ENCODE measurements around the gene SYNGAP1.
"Not testable (repeated sequence)": the region's sequence is repeated elsewhere in the genome, so short reads cannot be mapped to it uniquely, and the experiment has no call there.

The SYNGAP1 gene

GRCh38 chr6:33483678-33484077 is 63.8 kb downstream of the SYNGAP1 start:
- ATAC-seq = no peak

GRCh38 chr6:33484673-33485262 is 64.9 kb downstream of the SYNGAP1 start:
- ATAC-seq = not testable (repeated sequence)

- ATAC-seq = not testable (repeated sequence)
Observed at GRCh38 chr6:33485680-33486079, 65.8 kb downstream of the SYNGAP1 start.

GRCh38 chr6:33488339-33488738 is 68.5 kb downstream of the SYNGAP1 start:
- no peak for ATAC-seq

- ATAC-seq = no peak
Observed at GRCh38 chr6:33490198-33490597, 70.3 kb downstream of the SYNGAP1 start.

- no peak for ATAC-seq
Observed at GRCh38 chr6:33490621-33491020, 70.8 kb downstream of the SYNGAP1 start.

- ATAC-seq = no peak
Observed at GRCh38 chr6:33492093-33492492, 72.2 kb downstream of the SYNGAP1 start.

GRCh38 chr6:33497157-33497556 is 77.3 kb downstream of the SYNGAP1 start:
- no peak for ATAC-seq

GRCh38 chr6:33502486-33502885 is 82.6 kb downstream of the SYNGAP1 start:
- ATAC-seq = no peak

- no peak for ATAC-seq
Observed at GRCh38 chr6:33504486-33504885, 84.6 kb downstream of the SYNGAP1 start.

All from activated CD4-positive, CD25-positive, alpha-beta regulatory T cell treated with anti-CD3 and anti-CD28 coated beads, Interleukin-2, amount 50 U/mL, for 24 hours (primary cell).